Activated CD8-positive, alpha-beta memory T cell treated with anti-CD3 and anti-CD28 coated beads for 36 hours (primary cell): ENCODE measurements around the gene CDO1. TPM values are rescaled to one million over a fixed set of nuclear protein-coding genes. Genes with fewer than 3 reads are reported as not detected.

ENCODE experiments used
- CTCF ChIA-PET: fragments of 350-600 bp; sonication (Branson Sonifier 250); formaldehyde crosslinking; loops from one replicate; lab custom pipeline; 2021; ENCODE audit warnings: antibody characterized with exemption; lab: Charles Lee
- POLR2A ChIA-PET: fragments of 350-600 bp; sonication (Branson Sonifier 250); formaldehyde crosslinking; loops from one replicate; lab custom pipeline; 2021; ENCODE audit warnings: antibody characterized with exemption; lab: Charles Lee
- total RNA-seq, 2 experiments: library from RNA; stranded (reverse); gene quantifications; one replicate each; pipeline ENCODE4 v1.2.3, GENCODE V29; 2021

The CDO1 gene
- under 1 TPM; 0.11 to 0.29 TPM for total RNA-seq

- POLR2A ChIA-PET = interaction anchor here (0.9 kb wide), 1 partner anchor 251 kb away, joined by 3 read pairs; no protein-coding TSS in a partner anchor
- CTCF ChIA-PET = interaction anchor here (1.0 kb wide), 1 partner anchor 14 kb away, joined by 4 read pairs; no protein-coding TSS in a partner anchor
Measured at GRCh38 chr5:115816226-115817081, at the start of gene CDO1. TSS of gene CDO1 (minus strand) at chr5:115816659. CDS start at chr5:115816397, 262 bp downstream.

GRCh38 chr5:115859378-115859777 lies 42.9 kb upstream of the CDO1 start:
- ChIA-PET POLR2A (no interaction called here), CTCF (no interaction called here)

- ChIA-PET POLR2A (no interaction called here), CTCF (no interaction called here)
Measured at GRCh38 chr5:115858396-115858795, 41.9 kb upstream of the CDO1 start.

- ChIA-PET POLR2A (no interaction called here), CTCF (no interaction called here)
Measured at GRCh38 chr5:115857626-115858349, 41.3 kb upstream of the CDO1 start.

GRCh38 chr5:115857057-115857479 lies 40.6 kb upstream of the CDO1 start:
- ChIA-PET CTCF (no interaction called here), POLR2A (no interaction called here)

- POLR2A ChIA-PET = no interaction called here
- CTCF ChIA-PET = interaction anchor here (0.6 to 1.0 kb wide), 2 partner anchors 13 to 17 kb away, joined by 3 to 4 read pairs; no protein-coding TSS in a partner anchor
Measured at GRCh38 chr5:115855959-115856358, 39.5 kb upstream of the CDO1 start.

GRCh38 chr5:115854139-115854538 lies 37.7 kb upstream of the CDO1 start:
- ChIA-PET CTCF (no interaction called here), POLR2A (no interaction called here)

- POLR2A ChIA-PET = no interaction called here
- CTCF ChIA-PET = no interaction called here
Measured at GRCh38 chr5:115850744-115851416, 34.4 kb upstream of the CDO1 start.

GRCh38 chr5:115849258-115849798 lies 32.9 kb upstream of the CDO1 start:
- ChIA-PET POLR2A (no interaction called here), CTCF (interaction anchor here (1.1 kb wide), 1 partner anchor 219 kb away, joined by 3 read pairs; no protein-coding TSS in a partner anchor)

GRCh38 chr5:115847290-115847689 lies 30.8 kb upstream of the CDO1 start:
- CTCF ChIA-PET = no interaction called here
- POLR2A ChIA-PET = no interaction called here

GRCh38 chr5:115844321-115844817 lies 27.9 kb upstream of the CDO1 start:
- POLR2A ChIA-PET = no interaction called here
- CTCF ChIA-PET = no interaction called here

GRCh38 chr5:115843444-115844130 lies 27.1 kb upstream of the CDO1 start:
- CTCF ChIA-PET = interaction anchor here (1.2 kb wide), 1 partner anchor 12 kb away, joined by 3 read pairs; no protein-coding TSS in a partner anchor
- POLR2A ChIA-PET = interaction anchor here (0.9 kb wide), 1 partner anchor 241 kb away, joined by 3 read pairs; the partner anchor contains the start of gene COMMD10

- ChIA-PET POLR2A (interaction anchor here (0.9 kb wide), 1 partner anchor 242 kb away, joined by 3 read pairs; the partner anchor contains the start of gene COMMD10), CTCF (interaction anchor here (1.2 kb wide), 1 partner anchor 13 kb away, joined by 3 read pairs; no protein-coding TSS in a partner anchor)
Measured at GRCh38 chr5:115842952-115843351, 26.5 kb upstream of the CDO1 start.

GRCh38 chr5:115842089-115842935 lies 25.9 kb upstream of the CDO1 start:
- ChIA-PET POLR2A (interaction anchor here (0.6 to 1.2 kb wide), 3 partner anchors 190 to 242 kb away, joined by 3 to 4 read pairs (median 3); partner anchors contain the start of genes ARL14EPL, COMMD10 and TMED7), CTCF (interaction anchor here (1.1 to 1.2 kb wide), 2 partner anchors 14 to 207 kb away, joined by 3 read pairs; no protein-coding TSS in a partner anchor)

GRCh38 chr5:115841382-115842088 lies 25.1 kb upstream of the CDO1 start, which contains the start of the genes AP3S1 and ATG12:
TSS of gene AP3S1 (plus strand) at chr5:115841935. CDS start at chr5:115842038, 103 bp downstream.
TSS of gene ATG12 (minus strand) at chr5:115841565. CDS start at chr5:115841552, 13 bp downstream.
- ChIA-PET POLR2A (interaction anchor here (0.6 to 1.2 kb wide), 4 partner anchors 105 to 297 kb away, joined by 3 to 4 read pairs (median 4); partner anchors contain the start of genes ARL14EPL, FEM1C and TMED7), CTCF (interaction anchor here (1.1 kb wide), 2 partner anchors 206 to 243 kb away, joined by 3 read pairs; partner anchors contain the start of gene COMMD10)

- ChIA-PET POLR2A (interaction anchor here (0.8 to 1.2 kb wide), 2 partner anchors 216 to 296 kb away, joined by 3 to 4 read pairs; partner anchors contain the start of genes FEM1C and TMED7), CTCF (interaction anchor here (0.9 to 1.1 kb wide), 3 partner anchors 206 to 244 kb away, joined by 3 read pairs; partner anchors contain the start of gene COMMD10)
Measured at GRCh38 chr5:115840873-115841272, 24.4 kb upstream of the CDO1 start.
